Superior temporal gyrus (tissue), 1 donor: Measurements from ENCODE around the gene DMRTA2.

Experiments used
- DNase-seq: peaks from one replicate; pipeline ENCODE4 v3.0.0-alpha.2; 2016; ENCODE audit errors: extremely low spot score

DMRTA2 gene

DNA sequence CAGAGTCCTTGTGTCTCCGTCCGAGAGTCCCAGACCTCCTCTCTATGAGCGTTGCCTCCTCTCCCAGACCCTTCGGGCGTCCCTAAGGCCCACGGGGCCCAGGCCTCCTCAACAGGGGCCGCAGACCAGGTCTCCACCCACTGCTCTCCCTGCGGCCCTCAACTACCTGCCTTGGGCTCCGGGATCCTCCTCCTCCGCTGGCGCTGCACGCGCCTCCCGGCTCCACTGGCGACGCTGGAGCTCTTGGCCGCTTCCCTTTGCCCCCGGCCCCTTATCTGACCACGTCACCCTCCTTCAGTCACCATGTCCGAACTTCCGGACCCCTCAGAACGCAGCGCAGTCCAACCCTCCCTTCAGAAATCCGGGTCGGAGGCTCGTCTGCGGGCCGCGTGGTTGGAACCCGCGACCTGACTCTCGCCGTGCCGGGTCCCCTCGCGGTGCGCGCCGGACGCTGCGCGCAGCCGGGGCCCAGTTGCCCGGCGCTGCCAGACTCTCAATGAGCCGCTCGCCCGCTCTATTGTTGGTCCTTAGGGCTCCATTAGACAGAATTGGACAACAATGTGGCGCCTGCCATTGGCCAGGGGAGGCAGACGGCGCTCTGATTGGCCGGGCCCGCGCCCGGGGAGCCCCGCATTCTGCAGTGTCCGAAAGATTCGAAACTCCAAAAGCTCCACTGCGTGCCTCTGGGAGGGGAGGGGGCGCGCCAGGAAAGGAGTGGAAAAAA lies at the start of gene DMRTA2:
DMRTA2 (minus strand) TSS at position 498 of the 724 bp plus-strand sequence. CDS start 1,907 bp downstream, outside the sequence.
- DNase-seq: peak; percentile 64

DNA sequence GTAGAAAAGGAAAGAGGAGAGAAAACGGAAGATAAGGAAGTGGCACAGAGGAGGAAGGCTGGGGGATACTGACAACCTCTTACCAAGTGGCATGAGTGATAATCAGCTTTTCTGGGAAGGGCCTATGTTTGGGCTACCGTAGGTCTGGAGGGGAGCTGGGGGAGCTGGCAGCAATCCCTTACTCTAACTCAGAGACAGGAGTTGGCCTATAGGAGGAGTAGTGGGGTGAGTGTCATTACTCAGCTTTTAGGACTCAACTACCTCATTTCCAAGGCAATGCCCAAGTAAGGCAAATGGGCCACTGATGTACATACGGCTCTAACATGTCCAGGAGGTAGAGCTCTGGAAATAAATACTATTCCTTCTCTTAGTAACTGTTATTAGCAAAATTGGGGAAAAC lies 48.7 kb upstream of the DMRTA2 start:
- no peak for DNase-seq

DNA sequence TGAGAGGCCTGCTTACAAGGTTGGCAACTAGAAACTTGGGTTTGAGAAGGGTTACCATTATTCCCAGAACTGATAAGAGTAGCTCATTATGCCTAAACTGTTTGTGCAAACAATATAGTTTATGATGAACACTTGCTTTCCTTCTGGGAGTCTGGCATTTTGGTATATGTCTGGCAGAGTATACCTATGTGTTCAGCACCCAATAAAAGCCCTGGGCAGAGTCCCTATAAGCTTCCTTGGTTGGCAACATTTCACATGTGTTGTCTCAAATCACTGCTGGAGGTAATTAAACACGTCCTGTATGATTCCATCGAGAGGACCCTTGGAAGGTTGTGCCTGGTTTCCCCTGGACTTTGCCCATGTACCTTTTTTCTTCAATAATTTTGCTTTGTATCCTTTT lies 39.7 kb upstream of the DMRTA2 start:
- no peak for DNase-seq

DNA sequence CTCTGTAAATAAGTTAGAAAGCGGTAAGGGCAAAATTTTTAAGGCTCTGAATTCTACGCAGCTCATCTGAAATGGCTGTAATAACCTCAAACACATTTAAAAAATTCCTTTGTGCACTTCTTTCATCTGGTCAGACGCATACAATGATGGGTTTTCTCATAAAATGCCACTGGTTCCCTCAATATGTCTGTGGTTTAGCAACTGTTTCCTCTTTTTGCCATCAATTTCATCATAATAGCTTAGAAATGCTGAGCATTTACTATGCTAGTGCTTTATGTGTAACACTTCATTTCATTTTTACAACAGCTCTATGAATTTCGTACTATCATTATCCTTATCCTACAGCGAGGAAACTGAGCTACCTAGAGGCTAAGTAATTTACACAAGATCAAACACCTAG lies 35.3 kb upstream of the DMRTA2 start:
- no peak for DNase-seq

DNA sequence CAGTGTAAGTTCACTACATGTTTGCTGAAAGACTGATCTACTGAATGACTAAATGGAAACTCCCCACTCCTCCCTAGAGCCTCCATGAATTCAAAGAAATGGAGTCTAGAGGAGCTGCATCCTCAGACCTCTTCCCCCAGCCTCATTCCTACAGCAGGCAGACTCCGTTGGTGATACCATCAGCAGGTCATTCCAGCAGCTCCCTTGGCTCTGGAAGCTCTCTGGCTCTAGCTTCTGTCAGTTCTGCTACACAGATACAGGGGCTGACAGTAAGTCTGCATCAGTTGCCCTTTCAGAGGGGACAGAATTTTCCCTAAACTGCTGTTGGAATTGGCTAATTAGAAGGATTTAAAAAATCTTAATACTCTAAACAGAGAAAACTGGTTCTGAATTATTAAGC lies 31.7 kb upstream of the DMRTA2 start:
- no peak for DNase-seq

DNA sequence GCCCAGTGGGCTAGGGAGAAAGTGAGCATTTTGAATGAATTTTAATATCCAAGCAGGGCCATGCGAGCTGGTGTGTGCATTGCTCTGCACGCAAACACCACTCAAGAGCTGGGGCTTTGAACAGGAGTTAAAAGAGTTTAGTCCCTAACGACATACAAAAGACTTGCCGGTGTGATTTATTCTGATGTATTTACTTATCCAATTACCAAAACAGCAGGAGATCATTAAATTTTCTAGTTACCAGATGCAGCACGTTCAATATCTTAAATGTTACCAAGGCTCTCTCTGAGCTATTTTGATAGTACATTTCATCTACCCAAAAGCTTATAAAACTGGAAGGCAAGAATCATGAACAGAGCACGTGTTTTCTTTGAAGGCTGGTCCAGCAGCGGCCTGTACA lies 30.0 kb upstream of the DMRTA2 start:
- no peak for DNase-seq

DNA sequence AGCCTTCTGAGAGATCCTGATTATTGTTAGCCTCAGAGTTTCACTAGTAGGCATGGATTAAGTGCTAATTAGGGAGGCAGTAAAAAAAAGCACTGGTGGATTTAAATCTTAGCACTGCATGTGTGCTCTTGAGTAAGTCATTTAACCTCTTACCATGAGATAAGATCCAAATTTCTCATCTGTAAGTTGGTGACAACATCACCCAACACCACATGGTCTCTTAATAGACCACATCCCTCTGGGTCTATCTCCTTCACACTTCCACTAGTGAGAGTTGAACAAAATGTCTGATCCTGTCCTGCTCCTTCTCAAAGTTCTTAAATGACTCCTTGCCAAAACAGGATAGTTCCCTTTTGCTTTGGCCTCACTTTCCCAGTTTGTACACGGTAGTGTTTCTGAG lies 29.5 kb upstream of the DMRTA2 start:
- DNase-seq: no peak

DNA sequence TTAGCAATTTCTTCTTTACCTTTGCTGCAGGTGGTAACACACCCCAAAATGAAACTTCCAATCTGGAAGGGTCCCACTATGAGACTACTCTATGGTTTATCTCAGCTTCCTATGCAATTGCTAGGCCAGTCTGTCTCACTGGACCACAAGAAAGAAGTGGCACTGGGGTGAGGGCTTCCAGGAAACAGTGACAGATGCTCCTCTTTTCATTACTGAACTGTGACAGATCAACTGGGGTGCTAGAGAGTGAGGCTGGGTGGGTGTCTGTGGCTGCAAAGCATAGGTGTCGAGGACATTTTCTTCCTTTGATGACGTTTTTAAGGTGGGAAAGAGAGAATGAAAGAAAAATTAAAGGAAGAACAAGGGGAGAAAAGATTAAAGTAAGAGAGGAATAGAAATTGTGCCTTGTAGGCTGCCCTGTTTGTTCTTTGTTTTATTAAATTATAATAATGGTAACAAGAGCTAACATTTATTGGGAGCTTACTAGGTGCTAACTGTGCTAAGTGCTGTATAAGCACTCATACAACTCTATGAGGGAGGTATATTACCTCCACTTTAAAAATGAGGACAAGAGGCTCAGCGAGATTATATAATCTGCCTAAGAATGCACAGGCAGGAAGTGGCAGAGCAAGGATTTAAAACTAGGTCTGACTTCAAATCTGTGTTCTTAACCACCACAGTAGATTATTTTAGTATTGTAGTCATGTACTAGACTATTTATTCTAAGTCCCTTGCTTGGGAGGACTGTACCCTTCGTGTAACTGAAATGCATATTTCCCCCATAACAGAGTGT lies 27.8 kb upstream of the DMRTA2 start:
- peak; percentile 35 for DNase-seq

DNA sequence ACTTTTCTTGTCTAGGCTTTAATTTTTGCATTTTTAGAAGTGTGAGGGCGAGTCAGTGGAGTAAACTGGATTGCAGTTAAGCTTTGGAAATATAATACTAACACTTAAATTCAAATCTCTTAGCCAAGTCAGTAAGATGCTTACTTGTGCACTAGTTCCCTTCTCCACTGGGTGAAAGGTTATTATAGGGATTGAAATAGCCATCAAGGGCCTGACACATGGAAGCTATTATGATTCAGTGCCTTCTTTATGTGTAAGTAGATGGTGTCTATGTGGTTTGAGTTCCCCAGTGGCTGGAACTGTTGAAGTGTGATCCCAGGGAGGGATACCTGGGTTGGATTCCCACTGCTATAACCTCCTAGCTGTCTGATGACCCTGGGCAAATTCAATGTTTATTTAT lies 24.7 kb upstream of the DMRTA2 start:
- DNase-seq: no peak

DNA sequence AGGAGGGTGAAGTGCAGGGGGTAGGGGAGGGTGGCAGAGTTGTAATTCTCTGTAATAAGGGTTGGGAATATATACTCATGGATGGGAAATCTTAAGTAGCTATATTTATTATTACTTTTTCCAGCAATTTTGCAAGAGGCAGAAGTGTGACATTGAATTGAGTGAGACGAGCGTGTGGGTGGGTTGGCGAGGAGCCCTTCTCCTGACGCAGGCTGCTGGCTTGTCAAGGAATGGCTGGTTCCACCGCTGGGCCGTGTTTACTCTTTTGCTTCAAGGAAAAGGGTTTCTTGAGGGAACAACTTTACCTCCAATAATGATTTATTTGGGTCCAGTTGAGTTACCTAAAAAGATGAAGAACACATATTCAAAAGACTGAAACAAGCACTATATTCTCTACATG lies 17.9 kb upstream of the DMRTA2 start:
- DNase-seq: no peak

DNA sequence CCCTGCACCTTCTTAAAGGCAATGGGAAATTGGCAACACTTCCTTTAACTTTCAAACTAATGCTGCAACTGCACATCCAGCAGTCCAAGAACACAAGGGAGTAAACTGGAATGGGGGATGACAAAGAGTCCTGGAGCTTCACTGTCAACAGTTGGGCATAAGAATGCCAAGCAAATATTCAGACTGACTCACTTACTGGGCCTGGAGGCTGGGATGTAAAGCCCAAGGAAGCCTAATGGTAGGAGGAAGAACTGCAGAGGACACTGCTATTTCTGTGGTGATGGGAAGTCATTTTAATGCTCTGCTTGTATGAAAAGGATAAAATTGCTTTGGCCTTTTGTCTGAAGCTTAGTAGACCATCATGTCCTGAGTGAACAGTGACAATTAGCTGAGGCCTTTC lies 15.7 kb upstream of the DMRTA2 start:
- DNase-seq: no peak

DNA sequence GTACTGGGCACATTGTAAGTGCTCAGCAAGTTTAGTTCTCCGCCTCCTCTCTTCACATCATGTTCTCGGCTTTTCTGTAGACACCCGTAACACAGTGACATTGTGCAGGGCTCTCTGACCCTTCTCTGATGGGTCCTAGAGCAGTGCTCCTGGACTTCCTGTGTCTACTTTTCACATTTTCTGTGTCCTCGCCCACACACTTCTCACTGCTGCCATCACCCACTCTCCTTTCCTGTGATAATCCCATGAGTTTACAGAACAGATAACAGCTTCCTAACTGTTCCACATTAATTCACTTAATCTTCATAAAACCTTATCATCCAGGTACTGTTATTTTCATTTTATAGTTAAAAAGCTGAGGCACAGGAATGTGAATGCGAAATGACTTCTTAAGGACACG lies 13.2 kb upstream of the DMRTA2 start:
- DNase-seq: no peak

DNA sequence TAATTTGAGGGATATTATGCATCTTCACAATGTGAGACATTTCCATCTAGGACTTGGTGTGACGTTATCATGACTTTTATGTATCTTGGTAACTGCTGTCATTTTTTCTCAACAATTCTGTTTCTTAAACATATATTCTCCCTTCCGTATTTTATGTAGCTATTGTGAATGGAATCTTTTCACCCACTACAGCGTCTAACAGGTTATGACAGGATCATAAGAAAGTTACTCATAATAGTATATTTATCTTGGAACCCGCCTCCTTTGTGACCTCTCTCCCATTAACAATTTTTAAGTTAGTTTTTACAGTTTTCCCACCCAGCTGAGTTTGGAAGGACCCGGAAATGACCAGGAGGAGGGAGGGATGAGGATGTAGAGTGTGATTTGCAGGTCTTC lies 6.8 kb upstream of the DMRTA2 start:
- DNase-seq: no peak

DNA sequence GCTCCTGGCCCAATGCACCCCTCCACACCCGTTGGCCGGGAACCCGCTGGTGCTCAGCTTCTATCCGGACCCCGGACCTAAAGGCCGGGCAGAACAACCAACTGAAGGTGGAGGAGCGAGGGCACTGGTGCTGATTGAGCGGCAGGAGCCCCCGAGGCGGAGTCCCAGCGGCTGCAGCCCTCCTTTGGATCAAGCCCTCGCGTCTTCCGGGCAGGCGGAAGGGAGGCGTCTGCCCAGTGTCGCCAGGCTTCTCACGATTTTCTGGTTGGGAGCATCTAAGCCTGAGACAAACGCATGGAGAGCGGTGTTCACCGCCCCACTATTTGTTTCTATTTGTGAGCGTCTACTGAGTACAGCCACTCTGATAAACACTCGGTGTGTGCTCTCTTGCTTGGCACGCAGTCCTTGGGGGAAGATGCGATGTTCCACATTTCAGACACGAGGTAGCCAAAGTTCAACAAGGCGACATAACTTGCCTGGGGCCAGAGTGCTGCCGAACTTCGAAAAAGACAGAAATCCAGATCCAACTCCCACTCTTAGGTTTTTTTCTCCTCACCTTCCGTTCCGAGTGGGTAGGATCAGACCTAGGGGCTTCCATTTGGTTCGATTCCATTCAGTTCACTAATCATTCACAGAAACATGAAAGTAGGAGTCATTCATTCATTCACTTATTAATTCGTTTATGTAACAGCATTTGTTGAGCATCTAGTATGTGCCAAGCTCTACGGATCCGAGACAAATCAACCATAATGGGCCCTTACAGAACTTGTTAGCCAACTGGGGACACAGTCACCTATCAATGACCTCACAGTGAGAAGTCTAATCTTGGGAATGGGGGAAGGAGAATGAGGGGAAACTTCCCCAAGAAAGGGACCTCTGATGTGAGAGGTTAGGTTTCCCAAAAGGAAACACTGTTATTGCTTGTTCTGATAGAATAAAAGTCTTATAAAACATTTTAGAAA lies 4.9 kb upstream of the DMRTA2 start:
- no peak for DNase-seq

DNA sequence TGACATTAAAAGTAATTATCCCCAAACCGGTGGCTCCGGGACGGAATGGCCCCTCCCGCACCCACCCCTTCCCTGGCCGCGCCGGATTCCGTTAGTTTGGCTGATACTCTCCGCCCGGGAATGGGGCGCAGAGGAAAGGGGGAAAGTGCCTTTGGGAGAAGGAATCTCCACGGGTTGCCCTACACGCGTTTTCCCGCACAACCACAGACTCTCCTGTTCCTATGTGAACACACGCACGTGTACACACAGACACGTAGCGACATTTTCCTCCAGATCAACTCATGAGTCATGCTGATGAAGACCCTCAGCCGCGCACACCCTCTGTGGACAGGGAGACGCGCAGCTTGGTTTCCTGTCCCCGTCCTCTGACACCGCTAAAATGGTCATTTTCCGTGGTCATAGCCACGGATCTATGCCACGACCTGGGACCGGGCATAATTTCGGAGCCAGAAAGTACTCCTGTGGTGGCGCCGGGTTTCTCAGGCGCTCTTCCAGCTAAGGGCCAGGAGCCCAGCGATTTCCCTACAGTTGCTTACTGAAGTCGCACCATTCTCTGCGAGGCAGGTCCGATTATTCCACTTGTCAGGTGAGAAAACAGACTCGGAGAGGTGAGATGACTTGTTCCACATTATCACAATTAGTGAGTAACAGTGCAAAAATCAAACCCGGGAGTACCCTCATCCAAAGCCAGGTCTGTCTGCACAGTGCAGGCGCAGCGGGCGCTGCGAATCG lies 4.0 kb upstream of the DMRTA2 start:
- no peak for DNase-seq

DNA sequence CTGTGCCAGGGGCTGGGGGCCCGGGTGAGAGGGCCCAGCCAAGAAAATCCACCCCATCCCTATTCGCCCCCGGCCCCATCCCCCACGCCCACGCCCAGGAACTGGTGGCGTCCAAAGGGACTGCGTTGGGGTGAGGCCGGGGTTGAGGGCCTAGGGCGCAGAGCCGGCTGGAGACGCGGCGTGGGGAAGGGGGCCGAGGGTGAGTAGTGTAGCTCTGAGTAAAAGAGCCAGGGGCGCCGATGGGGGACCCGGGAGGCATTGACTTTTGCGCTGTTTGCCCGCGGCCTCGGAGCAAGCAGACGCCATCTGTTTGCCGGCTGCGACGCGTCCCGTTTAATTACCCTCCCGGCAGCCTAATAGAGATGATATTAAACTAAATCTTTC lies 3.5 kb upstream of the DMRTA2 start:
- DNase-seq: no peak

DNA sequence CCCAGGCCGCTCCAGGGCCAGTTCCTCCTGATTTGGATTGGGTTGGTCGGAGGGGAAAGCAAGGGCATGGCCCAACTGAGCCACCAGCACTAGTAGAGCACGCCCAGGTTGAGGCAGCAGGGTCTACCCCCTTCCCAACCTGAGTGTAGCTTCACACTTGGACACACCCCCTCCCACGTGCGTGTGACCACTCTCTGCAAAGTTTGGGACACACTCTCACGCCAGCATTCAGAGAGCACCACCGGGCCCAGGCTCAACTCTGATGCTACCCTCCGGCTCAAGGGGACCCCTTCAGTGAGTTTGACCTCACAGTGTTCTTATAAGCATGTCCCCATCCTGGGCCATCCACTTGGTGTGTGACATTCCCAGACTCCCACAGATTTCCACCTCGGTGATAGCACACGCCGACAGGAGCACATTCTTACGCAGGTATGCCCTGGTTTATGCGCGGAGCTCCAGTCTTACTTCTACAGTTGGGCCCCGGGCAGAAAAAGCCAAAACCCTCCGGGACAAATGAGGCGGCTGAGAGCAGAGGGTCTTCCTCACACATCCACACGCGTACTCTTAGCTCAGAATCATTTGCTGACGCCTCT lies 3.0 kb upstream of the DMRTA2 start:
- DNase-seq: no peak

DNA sequence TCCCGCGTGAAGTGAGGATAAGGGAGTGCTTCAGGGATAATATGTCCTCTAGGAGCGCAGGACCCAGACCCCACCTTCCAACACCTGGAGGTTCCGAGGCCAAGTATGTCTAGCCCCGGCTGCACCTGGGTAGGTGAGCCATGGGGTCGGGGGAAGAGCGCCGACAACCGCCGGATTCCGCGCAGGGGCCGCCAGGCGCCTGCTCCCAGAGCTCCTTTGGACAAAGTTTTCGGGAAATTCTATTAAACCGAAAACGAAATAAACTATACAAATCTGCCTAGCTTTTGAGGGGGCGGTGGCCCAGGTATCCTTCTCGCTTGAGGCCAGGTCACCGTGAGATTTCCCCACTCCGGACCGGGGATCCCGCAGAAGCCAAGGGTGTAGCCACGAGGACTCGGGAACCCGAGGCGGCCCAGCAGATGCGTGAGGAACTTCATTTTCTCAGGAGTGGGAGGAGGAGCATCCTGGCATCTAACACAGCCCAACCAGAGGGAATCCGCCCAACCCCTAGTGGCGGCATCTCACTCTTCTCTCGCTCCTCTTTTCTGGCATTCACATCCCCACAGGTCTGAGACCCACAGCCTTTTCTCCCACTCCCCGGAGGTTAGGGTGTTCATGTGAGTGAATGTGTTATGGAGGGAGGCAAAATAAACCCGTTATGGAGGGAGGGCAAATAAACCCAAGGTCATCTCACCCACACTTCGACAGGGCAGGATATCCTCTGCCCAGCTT lies 2.3 kb upstream of the DMRTA2 start:
- no peak for DNase-seq

DNA sequence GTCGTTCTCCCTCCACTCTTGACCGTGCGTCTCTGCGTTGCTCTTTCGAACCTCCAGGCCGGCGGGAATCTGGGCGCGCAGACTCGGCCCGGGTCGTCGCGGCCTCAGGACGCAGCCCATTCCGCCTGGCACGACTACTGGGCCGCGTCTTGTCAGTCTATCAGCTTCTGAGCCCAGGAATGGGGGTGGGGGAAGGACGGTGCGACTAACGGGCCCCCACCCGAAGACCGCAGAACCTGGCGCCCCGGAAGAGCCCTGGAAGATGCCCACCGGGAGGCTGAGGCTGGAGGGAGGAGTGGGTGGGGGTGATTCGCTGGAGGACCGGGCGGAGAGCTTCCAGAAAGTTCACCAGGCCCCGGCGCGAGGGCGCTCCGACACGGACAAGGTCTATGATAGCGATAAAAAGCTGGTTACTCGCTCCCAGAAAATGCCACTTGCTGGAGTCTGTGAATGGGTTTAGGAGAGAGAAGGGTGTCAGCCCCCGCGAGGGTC lies 1.7 kb upstream of the DMRTA2 start:
- DNase-seq: no peak
